HUES6 (cell line): ENCODE data around the gene KRTAP10-9.
"Not testable (repeated sequence)": the region's sequence is repeated elsewhere in the genome, so short reads cannot be mapped to it uniquely, and the experiment has no call there.

ENCODE experiments used
- H3K27ac ChIP-seq: 2 replicates; pipeline ENCODE4 v1.7.0; 2013; ENCODE audit warnings: low read depth, mild to moderate bottlenecking, low read length, inconsistent platforms
- H3K27me3 ChIP-seq: 2 replicates; pipeline ENCODE4 v1.6.1; 2013; ENCODE audit warnings: low read length; ENCODE audit not compliant: control insufficient read depth, insufficient read depth
- H3K36me3 ChIP-seq: 2 replicates; pipeline ENCODE4 v1.6.1; 2013; ENCODE audit warnings: low read length; ENCODE audit not compliant: control insufficient read depth, insufficient read depth
- H3K4me1 ChIP-seq: 2 replicates; pipeline ENCODE4 v1.6.1; 2013; ENCODE audit warnings: low read length; ENCODE audit not compliant: control insufficient read depth, insufficient read depth
- H3K4me3 ChIP-seq: 2 replicates; pipeline ENCODE4 v1.5.1; 2013; ENCODE audit warnings: low read depth, low read length
- H3K9ac ChIP-seq: one replicate; pipeline ENCODE4 v1.6.1; 2013; ENCODE audit warnings: mild to moderate bottlenecking, low read length
- H3K9me3 ChIP-seq: 2 replicates; pipeline ENCODE4 v1.6.1; 2013; ENCODE audit warnings: low read depth, low read length; ENCODE audit not compliant: control insufficient read depth, insufficient read depth

KRTAP10-9 gene, protein sequence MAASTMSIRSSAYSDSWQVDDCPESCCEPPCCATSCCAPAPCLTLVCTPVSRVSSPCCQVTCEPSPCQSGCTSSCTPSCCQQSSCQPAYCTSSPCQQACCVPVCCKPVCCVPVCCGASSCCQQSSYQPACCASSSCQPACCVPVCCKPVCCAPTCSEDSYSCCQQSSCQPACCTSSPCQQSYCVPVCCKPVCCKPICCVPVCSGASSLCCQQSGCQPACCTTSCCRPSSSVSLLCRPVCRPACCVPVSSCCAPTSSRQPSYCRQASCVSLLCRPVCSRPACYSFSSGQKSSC

GRCh38 chr21:44626673-44627143 is at the start of gene KRTAP10-9:
Gene KRTAP10-9 (plus strand): TSS chr21:44627093. CDS start chr21:44627172, 79 bp downstream.
- Histone ChIP-seq H3K27me3 (no peaks in the 10 kb centered on the region), H3K9ac (no peak within 1 kb of the TSS), H3K36me3 (no peaks in the 10 kb centered on the region)

DNA sequence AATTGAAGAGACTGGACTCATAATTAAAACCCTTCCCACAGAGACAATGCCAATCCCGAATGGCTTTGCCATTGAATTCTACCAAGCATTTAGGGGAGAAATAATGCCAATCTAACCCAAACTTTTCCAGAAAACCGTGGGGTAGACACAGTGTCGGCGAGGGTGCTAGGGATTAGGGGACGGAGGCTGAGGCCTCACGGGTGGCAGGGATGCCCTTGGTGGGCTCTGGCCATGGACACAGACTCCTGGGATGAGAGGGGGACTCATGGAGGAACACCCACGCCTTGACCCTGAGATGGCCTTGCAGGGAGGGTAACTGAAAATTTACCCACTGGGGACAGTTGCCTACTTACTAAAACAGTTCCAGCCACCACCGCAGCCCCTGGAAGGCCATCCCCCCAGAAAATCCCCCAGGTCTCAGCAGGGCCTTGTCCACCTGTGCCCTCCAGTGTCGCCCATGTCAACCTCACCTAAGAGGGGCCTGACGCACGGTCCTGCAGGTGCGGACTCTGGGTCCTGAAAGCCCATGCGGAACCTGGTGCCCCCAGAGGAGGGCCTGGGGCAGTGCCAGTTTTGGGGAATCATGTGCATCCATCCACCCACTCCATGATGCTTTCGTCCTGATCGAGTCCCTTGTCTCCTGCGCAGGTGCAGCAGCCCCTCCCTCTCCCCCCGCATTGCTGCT is 48.4 kb upstream of the KRTAP10-9 start:
- Histone ChIP-seq H3K9me3 (peaks cover 17% of the 10 kb centered on the region), H3K36me3 (no peaks in the 10 kb centered on the region)

More at GRCh38 chr21:44626673-44627143, at the start of gene KRTAP10-9:
- Histone ChIP-seq H3K4me3 (no peak within 1 kb of the TSS), H3K4me1 (no peaks in the 10 kb centered on the region), H3K27ac (no peak within 1 kb of the TSS), H3K9me3 (peaks cover 45% of the 10 kb centered on the region)

DNA sequence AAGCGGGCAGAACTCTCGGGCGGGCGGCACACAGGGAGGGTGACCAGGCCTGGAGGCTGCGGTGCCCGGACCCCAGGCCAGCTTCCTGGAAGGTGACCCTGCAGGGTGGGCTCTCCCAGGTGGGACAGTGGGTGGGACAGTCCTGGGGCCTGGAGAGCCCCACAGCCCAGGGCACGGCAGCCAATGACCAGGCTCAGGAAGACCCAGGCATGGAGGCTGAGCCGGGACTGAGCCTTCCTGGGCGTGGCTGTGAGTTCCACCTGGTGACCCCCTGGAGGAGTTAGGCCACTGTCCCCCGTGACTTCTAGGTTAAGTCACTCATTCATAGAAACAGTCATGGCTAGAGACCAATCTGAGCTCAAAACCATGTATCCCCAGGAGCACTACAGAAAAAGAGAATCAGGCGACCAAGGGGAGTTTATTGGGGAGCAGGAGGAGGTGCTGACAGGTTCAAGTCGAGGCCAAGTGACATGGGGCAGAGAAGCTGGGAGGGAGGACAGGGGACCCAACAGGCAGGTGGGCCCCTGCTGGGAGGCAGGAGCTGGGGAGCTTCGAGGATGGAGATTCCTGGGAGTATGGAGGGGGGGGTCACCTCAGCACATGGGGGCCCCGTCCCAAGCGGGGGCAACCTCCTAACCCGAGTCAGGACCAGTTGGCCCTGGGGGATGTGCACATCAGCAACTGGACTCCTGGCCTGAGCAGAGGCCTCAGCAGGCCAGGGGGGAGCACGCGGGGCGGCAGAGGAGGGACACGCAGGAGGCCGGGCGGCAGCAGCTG is 47.6 kb upstream of the KRTAP10-9 start:
- peaks cover 17% of the 10 kb centered on the region for H3K9me3 ChIP-seq
- H3K27me3 ChIP-seq, result no peaks in the 10 kb centered on the region
- H3K27ac ChIP-seq, result no peak overlapping the region
- no peak overlapping the region for H3K9ac ChIP-seq
- H3K4me3 ChIP-seq, result no peak overlapping the region
- 0 out of 2 replicates have a peak, but pooled peaks cover 5% of the 10 kb centered on the region for H3K4me1 ChIP-seq
- H3K36me3 ChIP-seq, result no peaks in the 10 kb centered on the region

More for the DNA sequence above, 48.4 kb upstream of the KRTAP10-9 start:
- H3K27ac ChIP-seq, result no peak overlapping the region
- H3K9ac ChIP-seq, result no peak overlapping the region
- H3K4me1 ChIP-seq, result 0 out of 2 replicates have a peak, but pooled peaks cover 5% of the 10 kb centered on the region
- no peaks in the 10 kb centered on the region for H3K27me3 ChIP-seq
- H3K4me3 ChIP-seq, result no peak overlapping the region

GRCh38 chr21:44579833-44580144 is 47.1 kb upstream of the KRTAP10-9 start:
- Histone ChIP-seq H3K9me3 (peaks cover 17% of the 10 kb centered on the region), H3K27me3 (no peaks in the 10 kb centered on the region), H3K4me1 (0 out of 2 replicates have a peak, but pooled peaks cover 4% of the 10 kb centered on the region), H3K27ac (no peak overlapping the region), H3K36me3 (no peaks in the 10 kb centered on the region), H3K4me3 (no peak overlapping the region), H3K9ac (no peak overlapping the region)

GRCh38 chr21:44580231-44580821 is 46.6 kb upstream of the KRTAP10-9 start, which contains the start of gene KRTAP10-5:
Gene KRTAP10-5 (minus strand): TSS chr21:44580604. CDS start chr21:44580578, 26 bp downstream.
- H3K36me3 ChIP-seq, H3K4me1 ChIP-seq, H3K27ac ChIP-seq, H3K27me3 ChIP-seq, H3K9ac ChIP-seq, H3K4me3 ChIP-seq: not testable (repeated sequence)
- peaks cover 17% of the 10 kb centered on the region for H3K9me3 ChIP-seq

DNA sequence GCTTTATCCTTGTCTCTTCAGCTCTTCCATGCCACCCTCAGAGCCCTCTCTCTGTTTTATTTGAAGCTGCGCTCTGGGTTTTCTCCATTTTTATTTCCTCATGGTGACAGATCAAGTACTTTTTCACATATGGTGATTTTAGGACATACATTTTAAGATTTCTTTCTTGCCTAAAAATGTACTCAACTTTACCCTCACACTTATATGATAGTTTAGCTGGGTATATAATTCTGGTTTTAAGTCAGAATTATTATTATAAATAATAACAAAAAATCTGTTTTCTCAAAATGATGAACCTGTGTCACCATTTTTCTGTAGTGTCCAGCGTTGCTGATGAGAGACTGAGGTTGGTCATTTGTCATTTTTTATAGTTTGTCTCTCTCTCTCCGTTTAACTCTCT is 45.7 kb upstream of the KRTAP10-9 start:
- peaks cover 20% of the 10 kb centered on the region for H3K9me3 ChIP-seq
- H3K27ac ChIP-seq, result no peak overlapping the region
- H3K36me3 ChIP-seq, result no peaks in the 10 kb centered on the region
- H3K4me3 ChIP-seq, result no peak overlapping the region
- H3K27me3 ChIP-seq, result no peaks in the 10 kb centered on the region
- H3K4me1 ChIP-seq, result no peaks in the 10 kb centered on the region
- H3K9ac ChIP-seq, result no peak overlapping the region

- no peak overlapping the region for H3K4me3 ChIP-seq
- no peaks in the 10 kb centered on the region for H3K27me3 ChIP-seq
- H3K27ac ChIP-seq, result no peak overlapping the region
- H3K9ac ChIP-seq, result no peak overlapping the region
- H3K36me3 ChIP-seq, result no peaks in the 10 kb centered on the region
- H3K9me3 ChIP-seq, result peaks cover 16% of the 10 kb centered on the region
- no peaks in the 10 kb centered on the region for H3K4me1 ChIP-seq
Observed at GRCh38 chr21:44582055-44582454, 44.8 kb upstream of the KRTAP10-9 start.

DNA sequence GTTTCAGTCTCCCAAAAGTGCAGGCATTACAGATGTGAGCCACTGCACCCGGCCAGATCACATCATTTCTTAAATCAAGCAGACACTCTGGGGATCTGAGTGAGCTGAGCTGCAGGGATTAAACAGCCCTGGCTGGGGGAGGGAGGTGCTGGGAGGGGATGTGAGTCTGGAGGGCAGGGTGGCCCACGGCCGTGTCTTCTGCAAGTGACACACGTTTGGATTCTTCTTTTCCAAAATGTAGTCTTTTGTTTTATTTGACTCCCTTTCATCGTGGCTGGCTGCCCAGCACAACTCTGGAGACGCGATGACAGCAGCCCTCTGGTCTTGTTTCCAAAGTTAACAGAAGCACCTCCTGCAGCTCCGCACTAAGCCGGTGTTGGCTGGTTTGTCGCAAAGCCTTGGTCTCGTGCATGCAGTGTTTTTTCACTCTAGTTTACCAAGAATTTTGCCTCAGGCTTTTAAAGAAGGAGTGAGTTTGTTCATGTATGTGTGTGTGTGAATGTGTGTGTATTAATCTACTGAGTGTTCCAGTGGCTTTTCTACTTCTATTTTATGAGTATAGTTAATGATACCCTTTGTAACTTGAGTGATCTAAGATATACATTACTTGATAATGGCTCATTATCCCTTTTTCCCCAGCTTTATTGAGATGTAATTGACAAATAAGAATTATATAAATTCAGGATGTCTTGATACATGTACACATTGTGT is 43.6 kb upstream of the KRTAP10-9 start:
- Histone ChIP-seq H3K4me1 (no peaks in the 10 kb centered on the region), H3K9me3 (peaks cover 12% of the 10 kb centered on the region), H3K27ac (no peak overlapping the region), H3K36me3 (no peaks in the 10 kb centered on the region), H3K4me3 (no peak overlapping the region), H3K27me3 (no peaks in the 10 kb centered on the region), H3K9ac (no peak overlapping the region)

DNA sequence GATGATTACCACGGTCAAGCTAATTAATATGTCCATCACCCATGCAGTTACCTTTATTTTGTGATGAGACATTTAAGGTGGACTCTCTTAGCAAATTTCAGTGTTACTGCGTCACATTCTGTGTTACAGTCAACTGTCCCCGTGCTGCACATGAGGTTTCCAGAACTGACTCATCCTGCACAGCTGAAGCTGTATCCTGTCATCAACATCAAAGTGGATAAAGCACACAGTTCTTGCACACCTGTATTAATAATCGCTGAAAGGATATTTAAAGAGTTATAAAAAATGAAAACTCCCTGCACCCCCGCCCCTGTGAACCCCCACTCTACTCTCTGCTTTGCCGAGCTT is 43.1 kb upstream of the KRTAP10-9 start:
- Histone ChIP-seq H3K27ac (no peak overlapping the region), H3K9ac (no peak overlapping the region), H3K27me3 (no peaks in the 10 kb centered on the region), H3K36me3 (no peaks in the 10 kb centered on the region), H3K9me3 (peaks cover 12% of the 10 kb centered on the region), H3K4me3 (no peak overlapping the region), H3K4me1 (no peaks in the 10 kb centered on the region)

- H3K4me1 ChIP-seq, result peaks cover 3% of the 10 kb centered on the region; the same call in 1 of the 2 replicates
- no peak overlapping the region for H3K9ac ChIP-seq
- no peak overlapping the region for H3K4me3 ChIP-seq
- peaks cover 11% of the 10 kb centered on the region for H3K9me3 ChIP-seq
- no peaks in the 10 kb centered on the region for H3K36me3 ChIP-seq
- no peaks in the 10 kb centered on the region for H3K27me3 ChIP-seq
- no peak overlapping the region for H3K27ac ChIP-seq
Observed at GRCh38 chr21:44585892-44586291, 41.0 kb upstream of the KRTAP10-9 start.
